Upper lobe of right lung (tissue), 1 donor: ENCODE measurements around the gene CTSC. TPM values are rescaled to one million over a fixed set of nuclear protein-coding genes. Genes with fewer than 3 reads are reported as not detected.
"Not testable (repeated sequence)": the region's sequence is repeated elsewhere in the genome, so short reads cannot be mapped to it uniquely, and the experiment has no call there.

Source experiments
- ATAC-seq: fragments of 200-7000 bp; cut with Tn5 transposase; one replicate; pipeline ENCODE4 v1.9.1; 2020; ENCODE audit warnings: mild to moderate bottlenecking, moderate library complexity
- DNase-seq: peaks from one replicate; pipeline ENCODE4 v3.0.0-alpha.2; 2020
- H3K27ac ChIP-seq: fragments of 200-600 bp; one replicate; pipeline ENCODE4 v1.8.0; 2022
- H3K27me3 ChIP-seq: fragments of 200-600 bp; one replicate; pipeline ENCODE4 v1.8.0; 2022; ENCODE audit warnings: mild to moderate bottlenecking
- H3K36me3 ChIP-seq: fragments of 200-600 bp; one replicate; pipeline ENCODE4 v1.8.0; 2022
- H3K4me1 ChIP-seq: fragments of 200-600 bp; one replicate; pipeline ENCODE4 v1.8.0; 2022
- H3K4me3 ChIP-seq: fragments of 200-600 bp; one replicate; pipeline ENCODE4 v1.8.0; 2022; ENCODE audit warnings: mild to moderate bottlenecking
- H3K9me3 ChIP-seq: fragments of 200-600 bp; one replicate; pipeline ENCODE4 v1.8.0; 2022
- CTCF ChIP-seq: fragments of 200-600 bp; IDR thresholded peaks from one replicate; pipeline ENCODE4 v1.8.0; 2022; ENCODE audit warnings: antibody characterized with exemption
- intact Hi-C: fragments of 100-400 bp; cut with DNase I; formaldehyde crosslinking; loops from one replicate; pipeline ENCODE4 v1.11.0; 2022
- total RNA-seq: library from RNA; stranded (reverse); fragmentation: NEBNext Ultra II Directional; extraction: Animal tissue kit (Norgen Biotek cat#: 25700); gene quantifications from one replicate; pipeline ENCODE4 v1.2.1, GENCODE V29; 2021
- donor health status: DM: no; HTN: yes; CAD: no; lungs with severe emphysema.

CTSC gene
- total RNA-seq, 1 donor from 2014 or later: 278 TPM

- DNase-seq (no peak), ATAC-seq (no peak)
- no peaks in the 10 kb centered on the region for H3K4me1 ChIP-seq
- no peak for TF ChIP-seq CTCF
- H3K9me3 ChIP-seq: no peaks in the 10 kb centered on the region
- no peak overlapping the region for H3K27ac ChIP-seq
- intact Hi-C loops: no loop called here
- no peak overlapping the region for H3K4me3 ChIP-seq
- peaks cover 3% of the 10 kb centered on the region for H3K36me3 ChIP-seq
- no peaks in the 10 kb centered on the region for H3K27me3 ChIP-seq
Observed at GRCh38 chr11:88266157-88266556, 71.4 kb downstream of the CTSC start.

GRCh38 chr11:88259431-88259830 lies 78.1 kb downstream of the CTSC start:
- intact Hi-C loops: no loop called here
- Histone ChIP-seq H3K27ac (no peak overlapping the region), H3K4me3 (no peak overlapping the region), H3K9me3 (peaks cover 6% of the 10 kb centered on the region), H3K4me1 (no peaks in the 10 kb centered on the region), H3K27me3 (no peaks in the 10 kb centered on the region), H3K36me3 (peaks cover 3% of the 10 kb centered on the region)
- ATAC-seq: no peak
- TF ChIP-seq CTCF: no peak
- DNase-seq: no peak

- H3K4me3 ChIP-seq: no peak overlapping the region
- no peak for TF ChIP-seq CTCF
- H3K27ac ChIP-seq: no peak overlapping the region
- peaks cover 6% of the 10 kb centered on the region for H3K9me3 ChIP-seq
- no peaks in the 10 kb centered on the region for H3K36me3 ChIP-seq
- intact Hi-C loops: no loop called here
- DNase-seq (no peak), ATAC-seq (no peak)
- H3K4me1 ChIP-seq: no peaks in the 10 kb centered on the region
- no peaks in the 10 kb centered on the region for H3K27me3 ChIP-seq
Observed at GRCh38 chr11:88252208-88252607, 85.3 kb downstream of the CTSC start.

- peaks cover 4% of the 10 kb centered on the region for H3K9me3 ChIP-seq
- intact Hi-C loops: no loop called here
- no peaks in the 10 kb centered on the region for H3K4me1 ChIP-seq
- TF ChIP-seq CTCF: no peak
- no peak overlapping the region for H3K27ac ChIP-seq
- DNase-seq: no peak
- ATAC-seq: no peak
- no peaks in the 10 kb centered on the region for H3K36me3 ChIP-seq
- H3K4me3 ChIP-seq: no peak overlapping the region
- no peaks in the 10 kb centered on the region for H3K27me3 ChIP-seq
Observed at GRCh38 chr11:88250566-88251242, 86.8 kb downstream of the CTSC start.

- no peaks in the 10 kb centered on the region for H3K4me1 ChIP-seq
- no peak for ATAC-seq
- H3K36me3 ChIP-seq: no peaks in the 10 kb centered on the region
- H3K27me3 ChIP-seq: no peaks in the 10 kb centered on the region
- TF ChIP-seq CTCF: no peak
- intact Hi-C loops: no loop called here
- DNase-seq: no peak
- no peaks in the 10 kb centered on the region for H3K9me3 ChIP-seq
- H3K4me3 ChIP-seq: no peak overlapping the region
- H3K27ac ChIP-seq: no peak overlapping the region
Observed at GRCh38 chr11:88249706-88250105, 87.8 kb downstream of the CTSC start.

GRCh38 chr11:88246696-88247095 lies 90.8 kb downstream of the CTSC start:
- Histone ChIP-seq H3K9me3 (no peaks in the 10 kb centered on the region), H3K36me3 (no peaks in the 10 kb centered on the region), H3K27me3 (no peaks in the 10 kb centered on the region), H3K4me3 (no peak overlapping the region), H3K4me1 (no peaks in the 10 kb centered on the region), H3K27ac (no peak overlapping the region)
- no peak for TF ChIP-seq CTCF
- ATAC-seq: no peak
- no peak for DNase-seq
- intact Hi-C loops: no loop called here

GRCh38 chr11:88245576-88245975 lies 92.0 kb downstream of the CTSC start:
- H3K27me3 ChIP-seq, ATAC-seq, intact Hi-C loops: not testable (repeated sequence)

More at GRCh38 chr11:88245576-88245975, 92.0 kb downstream of the CTSC start:
- H3K27ac ChIP-seq, H3K36me3 ChIP-seq, H3K4me3 ChIP-seq, DNase-seq, H3K4me1 ChIP-seq, H3K9me3 ChIP-seq: not testable (repeated sequence)
